ENCODE data around the gene SLC2A13. TPM values are rescaled to one million over a fixed set of nuclear protein-coding genes. Genes with fewer than 3 reads are reported as not detected.

SLC2A13 gene
- total RNA-seq, 2 donors from 2014 or later, result 3.0 TPM

GRCh38 chr12:39990122-39991101 is 115.5 kb downstream of the SLC2A13 start:
- Mint-ChIP-seq H3K36me3 (ENCODE audit: low read depth) (no peaks in the 10 kb centered on the region), H3K27ac (no peak overlapping the region), H3K4me1 (peaks cover 4% of the 10 kb centered on the region), H3K4me3 (no peak overlapping the region), H3K27me3 (no peaks in the 10 kb centered on the region)
- no peaks in the 10 kb centered on the region for H3K9me3 ChIP-seq (ENCODE audit: control insufficient read depth, low read length, poor library complexity, severe bottlenecking)
- DNase-seq, result peak; percentile 13 to 33 (median 30)
- ATAC-seq, result peak; percentile 84

- Mint-ChIP-seq H3K4me3 (no peak overlapping the region), H3K4me1 (peaks cover 6% of the 10 kb centered on the region), H3K27ac (no peak overlapping the region), H3K27me3 (no peaks in the 10 kb centered on the region), H3K36me3 (ENCODE audit: low read depth) (no peaks in the 10 kb centered on the region)
- DNase-seq (no peak), ATAC-seq (no peak)
- H3K9me3 ChIP-seq (ENCODE audit: control insufficient read depth, low read length, poor library complexity, severe bottlenecking), result no peaks in the 10 kb centered on the region
These were observed 116.4 kb downstream of the SLC2A13 start for GRCh38 chr12:39989501-39989900.

- Mint-ChIP-seq H3K27me3 (no peaks in the 10 kb centered on the region), H3K4me3 (no peak overlapping the region), H3K27ac (no peak overlapping the region), H3K36me3 (ENCODE audit: low read depth) (no peaks in the 10 kb centered on the region), H3K4me1 (peaks cover 6% of the 10 kb centered on the region)
- DNase-seq (no peak), ATAC-seq (no peak)
- no peaks in the 10 kb centered on the region for H3K9me3 ChIP-seq (ENCODE audit: control insufficient read depth, low read length, poor library complexity, severe bottlenecking)
These were observed 117.3 kb downstream of the SLC2A13 start for GRCh38 chr12:39988574-39988973.

GRCh38 chr12:39986674-39987073 is 119.2 kb downstream of the SLC2A13 start:
- ATAC-seq, result no peak
- peaks cover 6% of the 10 kb centered on the region for H3K4me1 Mint-ChIP-seq
- no peak for DNase-seq

GRCh38 chr12:39984670-39985069 is 121.2 kb downstream of the SLC2A13 start:
- peaks cover 6% of the 10 kb centered on the region for H3K4me1 Mint-ChIP-seq
- H3K27ac Mint-ChIP-seq, result no peak overlapping the region
- DNase-seq (no peak), ATAC-seq (no peak)
- H3K36me3 Mint-ChIP-seq (ENCODE audit: low read depth), result no peaks in the 10 kb centered on the region
- H3K27me3 Mint-ChIP-seq, result no peaks in the 10 kb centered on the region
- no peaks in the 10 kb centered on the region for H3K9me3 ChIP-seq (ENCODE audit: control insufficient read depth, low read length, poor library complexity, severe bottlenecking)
- no peak overlapping the region for H3K4me3 Mint-ChIP-seq

More at GRCh38 chr12:39986674-39987073, 119.2 kb downstream of the SLC2A13 start:
- no peaks in the 10 kb centered on the region for H3K36me3 Mint-ChIP-seq (ENCODE audit: low read depth)
- H3K9me3 ChIP-seq (ENCODE audit: control insufficient read depth, low read length, poor library complexity, severe bottlenecking), result no peaks in the 10 kb centered on the region
- H3K4me3 Mint-ChIP-seq, result no peak overlapping the region
- H3K27ac Mint-ChIP-seq, result no peak overlapping the region
- no peaks in the 10 kb centered on the region for H3K27me3 Mint-ChIP-seq

GRCh38 chr12:39975374-39975918 is 130.4 kb downstream of the SLC2A13 start:
- ATAC-seq, result no peak

GRCh38 chr12:39972119-39972518 is 133.8 kb downstream of the SLC2A13 start:
- no peak overlapping the region for H3K4me3 Mint-ChIP-seq
- ATAC-seq (no peak), DNase-seq (no peak)
- H3K27me3 Mint-ChIP-seq, result no peaks in the 10 kb centered on the region
- H3K36me3 Mint-ChIP-seq (ENCODE audit: low read depth), result no peaks in the 10 kb centered on the region
- no peaks in the 10 kb centered on the region for H3K9me3 ChIP-seq (ENCODE audit: control insufficient read depth, low read length, poor library complexity, severe bottlenecking)
- no peak overlapping the region for H3K27ac Mint-ChIP-seq
- H3K4me1 Mint-ChIP-seq, result no peaks in the 10 kb centered on the region

More at GRCh38 chr12:39975374-39975918, 130.4 kb downstream of the SLC2A13 start:
- no peak for DNase-seq
- no peaks in the 10 kb centered on the region for H3K9me3 ChIP-seq (ENCODE audit: control insufficient read depth, low read length, poor library complexity, severe bottlenecking)
- Mint-ChIP-seq H3K4me3 (no peak overlapping the region), H3K27me3 (no peaks in the 10 kb centered on the region), H3K27ac (no peak overlapping the region), H3K36me3 (ENCODE audit: low read depth) (no peaks in the 10 kb centered on the region), H3K4me1 (no peaks in the 10 kb centered on the region)

GRCh38 chr12:39971348-39971747 is 134.5 kb downstream of the SLC2A13 start:
- no peaks in the 10 kb centered on the region for H3K27me3 Mint-ChIP-seq
- DNase-seq (no peak), ATAC-seq (no peak)
- H3K36me3 Mint-ChIP-seq (ENCODE audit: low read depth), result no peaks in the 10 kb centered on the region
- no peaks in the 10 kb centered on the region for H3K4me1 Mint-ChIP-seq
- H3K4me3 Mint-ChIP-seq, result no peak overlapping the region
- no peaks in the 10 kb centered on the region for H3K9me3 ChIP-seq (ENCODE audit: control insufficient read depth, low read length, poor library complexity, severe bottlenecking)
- H3K27ac Mint-ChIP-seq, result no peak overlapping the region

GRCh38 chr12:39966721-39967120 is 139.2 kb downstream of the SLC2A13 start:
- Mint-ChIP-seq H3K36me3 (ENCODE audit: low read depth) (no peaks in the 10 kb centered on the region), H3K4me3 (no peak overlapping the region), H3K27me3 (no peaks in the 10 kb centered on the region), H3K4me1 (no peaks in the 10 kb centered on the region), H3K27ac (no peak overlapping the region)
- DNase-seq (no peak), ATAC-seq (no peak)
- no peaks in the 10 kb centered on the region for H3K9me3 ChIP-seq (ENCODE audit: control insufficient read depth, low read length, poor library complexity, severe bottlenecking)

GRCh38 chr12:39966256-39966655 is 139.6 kb downstream of the SLC2A13 start:
- no peaks in the 10 kb centered on the region for H3K9me3 ChIP-seq (ENCODE audit: control insufficient read depth, low read length, poor library complexity, severe bottlenecking)
- Mint-ChIP-seq H3K27ac (no peak overlapping the region), H3K4me3 (no peak overlapping the region), H3K4me1 (no peaks in the 10 kb centered on the region), H3K27me3 (no peaks in the 10 kb centered on the region), H3K36me3 (ENCODE audit: low read depth) (no peaks in the 10 kb centered on the region)
- no peak for ATAC-seq
- no peak for DNase-seq

GRCh38 chr12:39959467-39959866 is 146.4 kb downstream of the SLC2A13 start:
- H3K4me1 Mint-ChIP-seq, result peaks cover 4% of the 10 kb centered on the region
- no peak for ATAC-seq
- H3K4me3 Mint-ChIP-seq, result no peak overlapping the region
- no peaks in the 10 kb centered on the region for H3K36me3 Mint-ChIP-seq (ENCODE audit: low read depth)
- H3K27me3 Mint-ChIP-seq, result no peaks in the 10 kb centered on the region
- no peaks in the 10 kb centered on the region for H3K9me3 ChIP-seq (ENCODE audit: control insufficient read depth, low read length, poor library complexity, severe bottlenecking)
- no peak for DNase-seq
- no peak overlapping the region for H3K27ac Mint-ChIP-seq

- Mint-ChIP-seq H3K36me3 (ENCODE audit: low read depth) (no peaks in the 10 kb centered on the region), H3K4me3 (no peak overlapping the region), H3K27me3 (no peaks in the 10 kb centered on the region), H3K4me1 (peaks cover 4% of the 10 kb centered on the region), H3K27ac (no peak overlapping the region)
- ATAC-seq, result no peak
- no peak for DNase-seq
- H3K9me3 ChIP-seq (ENCODE audit: control insufficient read depth, low read length, poor library complexity, severe bottlenecking), result no peaks in the 10 kb centered on the region
These were observed 146.8 kb downstream of the SLC2A13 start for GRCh38 chr12:39959031-39959430.

- Mint-ChIP-seq H3K4me1 (peaks cover 4% of the 10 kb centered on the region), H3K36me3 (ENCODE audit: low read depth) (no peaks in the 10 kb centered on the region), H3K27me3 (no peaks in the 10 kb centered on the region), H3K4me3 (no peak overlapping the region), H3K27ac (no peak overlapping the region)
- DNase-seq (no peak), ATAC-seq (no peak)
- no peaks in the 10 kb centered on the region for H3K9me3 ChIP-seq (ENCODE audit: control insufficient read depth, low read length, poor library complexity, severe bottlenecking)
These were observed 147.5 kb downstream of the SLC2A13 start for GRCh38 chr12:39958377-39958776.

All from T-helper 17 cell (primary cell).